CD1c-positive myeloid dendritic cell (primary cell): ENCODE measurements around the gene GMEB2.
"Not testable (repeated sequence)": the region's sequence is repeated elsewhere in the genome, so short reads cannot be mapped to it uniquely, and the experiment has no call there.

Experiments used
- DNase-seq: peaks from one replicate; pipeline ENCODE4 v3.0.0-alpha.2; 2016; ENCODE audit errors: extremely low spot score

The GMEB2 gene

DNA sequence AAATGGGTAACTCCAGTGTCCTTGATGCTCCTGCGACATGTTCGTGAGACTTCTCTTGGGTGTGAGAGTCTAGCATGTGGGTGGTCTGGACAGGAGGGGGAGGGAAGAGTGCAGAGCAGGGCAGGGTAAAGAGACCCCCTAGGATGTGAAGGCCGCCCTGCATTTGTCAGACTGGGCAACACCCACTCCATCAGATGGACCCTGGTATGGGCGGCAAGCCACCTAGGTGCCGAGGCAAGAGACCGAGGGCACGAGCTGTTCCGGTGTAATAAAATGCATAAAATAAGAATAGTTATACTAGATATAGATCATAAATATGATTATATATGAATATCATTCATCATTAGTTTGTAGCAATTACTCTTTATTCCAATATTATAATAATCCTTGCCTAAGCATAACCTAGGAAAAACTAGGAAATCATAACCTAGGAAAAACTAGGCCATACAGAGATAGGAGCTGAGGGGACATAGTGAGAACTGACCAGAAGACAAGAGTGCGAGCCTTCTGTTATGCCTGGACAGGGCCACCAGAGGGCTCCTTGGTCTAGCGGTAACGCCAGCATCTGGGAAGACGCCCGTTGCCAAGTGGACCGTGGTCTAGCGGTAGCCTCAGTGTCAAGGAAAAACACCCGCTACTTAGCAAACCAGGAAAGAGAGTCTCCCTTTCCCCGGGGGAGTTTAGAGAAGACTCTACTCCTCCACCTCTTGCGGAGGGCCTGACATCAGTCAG lies 12.9 kb downstream of the GMEB2 start:
- DNase-seq: not testable (repeated sequence)

DNA sequence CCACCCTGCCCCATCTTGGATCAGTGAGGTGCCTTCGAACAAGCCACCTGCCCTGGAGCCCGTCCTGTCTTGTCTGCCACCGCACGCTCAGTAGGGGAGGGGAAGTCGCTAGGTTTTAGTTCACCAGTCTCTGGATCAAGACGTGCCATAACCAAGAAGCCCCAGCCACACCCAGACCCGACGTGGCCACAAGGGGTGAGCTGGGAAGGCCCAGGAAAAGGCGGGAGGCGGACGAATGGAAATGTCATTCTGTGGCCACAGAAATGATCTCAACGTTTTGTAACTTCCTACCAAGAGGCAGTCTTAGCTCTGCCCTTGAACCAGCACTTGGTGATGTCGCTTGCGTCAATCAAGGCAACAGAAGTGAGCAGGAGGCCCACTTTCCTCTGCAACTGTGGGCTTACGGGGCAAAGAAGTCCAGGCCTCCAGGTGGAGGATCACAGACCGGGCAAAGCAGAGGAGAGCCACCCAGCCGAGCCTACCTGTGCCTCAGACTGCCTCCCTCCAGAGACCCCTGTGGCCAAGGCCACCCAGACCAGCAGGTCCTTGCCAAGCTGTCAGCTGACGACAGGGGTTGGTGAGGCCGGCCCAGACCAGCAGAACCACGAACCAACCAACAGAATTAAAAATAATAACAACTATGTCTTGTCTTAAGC lies 14.5 kb downstream of the GMEB2 start:
- peak; percentile 85 for DNase-seq

DNA sequence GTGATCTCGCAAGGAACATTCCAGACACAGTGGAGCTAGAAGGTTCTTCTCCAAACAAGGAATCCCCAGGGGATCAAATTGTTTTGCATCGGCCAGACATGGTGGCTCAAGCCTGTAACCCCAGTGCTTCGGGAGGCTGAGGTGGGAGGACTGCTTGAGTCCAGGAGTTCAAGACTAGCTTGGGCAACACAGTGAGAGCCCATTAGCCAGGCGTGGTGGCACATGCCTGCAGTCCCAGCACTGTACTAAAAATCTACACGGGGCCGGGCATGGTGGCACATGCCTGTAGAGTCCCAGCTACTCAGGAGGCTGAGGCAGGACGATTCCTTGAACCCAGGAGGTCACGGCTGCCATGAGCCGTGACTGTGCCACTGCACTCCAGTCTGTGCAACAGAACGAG lies 15.3 kb downstream of the GMEB2 start:
- DNase-seq: no peak

DNA sequence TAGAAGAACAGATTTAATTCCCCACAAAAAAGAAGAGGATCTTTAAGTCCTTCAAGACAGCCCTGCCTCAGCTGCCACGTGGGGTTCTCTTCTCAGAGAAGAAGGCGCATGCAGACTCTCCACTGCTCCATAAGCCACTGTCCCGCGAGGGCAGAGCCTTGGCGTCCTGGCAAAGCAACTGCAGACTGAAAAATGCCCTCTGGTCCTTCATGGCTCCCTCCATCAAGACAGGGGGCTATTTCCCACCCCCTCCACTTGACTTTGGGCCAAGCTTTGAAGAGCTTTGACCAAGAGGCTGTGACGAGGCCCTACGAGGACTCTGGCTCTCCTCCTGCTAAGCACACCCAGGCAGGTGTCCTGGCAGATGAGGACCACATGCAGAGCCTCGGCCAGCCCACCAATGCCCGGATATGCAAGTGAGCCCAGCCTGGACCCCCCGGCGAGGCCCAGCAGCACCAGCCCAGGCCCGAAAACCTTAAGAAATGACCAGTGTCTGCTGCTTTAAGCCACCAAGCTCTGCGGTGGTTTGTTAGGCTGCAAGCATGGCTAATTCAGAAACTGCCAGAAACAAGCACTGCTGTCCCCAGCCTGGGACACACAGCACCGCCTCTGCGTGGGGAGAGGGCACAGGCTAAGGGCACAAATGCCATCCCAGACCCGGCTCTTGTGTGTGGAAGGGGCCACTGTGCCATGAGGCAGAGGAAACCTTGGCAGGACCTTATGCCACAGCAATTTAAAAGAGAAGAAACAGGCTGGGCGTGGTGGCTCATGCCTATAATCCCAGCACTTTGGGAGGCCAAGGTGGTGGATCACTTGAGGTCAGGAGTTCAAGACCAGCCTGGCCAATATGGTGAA lies 16.1 kb downstream of the GMEB2 start:
- DNase-seq: no peak

DNA sequence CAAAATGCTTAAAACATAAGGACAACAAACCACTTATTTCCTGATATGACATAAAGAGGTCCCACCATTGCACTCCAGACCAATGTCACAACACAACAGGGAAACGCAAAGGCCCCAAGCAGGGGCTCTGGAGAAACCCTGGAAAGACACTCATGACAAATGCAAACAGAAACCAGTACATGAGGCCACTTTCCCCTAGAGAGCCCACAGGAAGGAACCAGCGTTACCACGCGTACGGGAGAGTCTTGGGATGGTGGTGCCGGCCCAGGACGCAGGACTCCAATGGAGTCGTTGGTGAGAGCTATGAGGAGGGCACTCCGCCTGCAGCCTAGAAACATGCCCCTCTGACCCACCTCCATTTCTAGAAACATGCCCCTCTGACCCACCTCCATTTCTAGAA lies 20.2 kb downstream of the GMEB2 start:
- DNase-seq: peak; percentile 22

DNA sequence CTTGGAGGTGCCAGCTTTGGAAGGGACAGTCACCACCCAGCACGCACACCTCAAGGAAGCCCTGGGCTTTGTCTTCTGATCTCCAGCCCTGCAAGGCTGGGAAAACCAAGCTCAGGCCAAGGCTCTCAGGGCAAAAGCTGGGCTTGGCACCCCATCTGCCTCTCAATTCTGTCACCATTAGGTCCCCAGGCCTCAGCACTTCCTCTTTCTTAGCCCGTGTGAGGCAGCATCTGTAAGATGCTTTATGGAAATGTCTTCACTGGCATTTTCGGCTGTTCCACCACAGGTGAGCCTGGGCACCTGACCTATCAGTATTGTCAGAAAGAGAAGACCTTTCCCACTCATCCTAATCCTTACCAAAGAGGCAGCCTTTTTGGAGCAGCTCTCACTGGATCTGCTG lies 24.6 kb downstream of the GMEB2 start:
- DNase-seq: no peak

DNA sequence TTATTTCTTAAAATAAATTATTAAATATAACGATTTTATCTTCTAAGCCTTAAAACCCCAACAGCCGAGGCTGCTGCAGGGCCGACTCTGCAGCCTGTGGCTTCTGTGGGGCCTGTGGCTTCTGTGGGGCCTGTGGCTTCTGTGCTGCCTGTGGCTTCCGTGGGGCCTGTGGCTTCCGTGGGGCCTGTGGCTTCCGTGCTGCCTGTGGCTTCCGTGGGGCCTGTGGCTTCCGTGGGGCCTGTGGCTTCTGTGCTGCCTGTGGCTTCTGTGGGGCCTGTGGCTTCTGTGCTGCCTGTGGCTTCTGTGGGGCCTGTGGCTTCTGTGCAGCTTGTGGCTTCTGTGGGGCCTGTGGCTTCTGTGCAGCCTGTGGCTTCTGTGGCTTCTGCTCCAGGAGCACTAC lies 25.2 kb downstream of the GMEB2 start:
- not testable (repeated sequence) for DNase-seq

DNA sequence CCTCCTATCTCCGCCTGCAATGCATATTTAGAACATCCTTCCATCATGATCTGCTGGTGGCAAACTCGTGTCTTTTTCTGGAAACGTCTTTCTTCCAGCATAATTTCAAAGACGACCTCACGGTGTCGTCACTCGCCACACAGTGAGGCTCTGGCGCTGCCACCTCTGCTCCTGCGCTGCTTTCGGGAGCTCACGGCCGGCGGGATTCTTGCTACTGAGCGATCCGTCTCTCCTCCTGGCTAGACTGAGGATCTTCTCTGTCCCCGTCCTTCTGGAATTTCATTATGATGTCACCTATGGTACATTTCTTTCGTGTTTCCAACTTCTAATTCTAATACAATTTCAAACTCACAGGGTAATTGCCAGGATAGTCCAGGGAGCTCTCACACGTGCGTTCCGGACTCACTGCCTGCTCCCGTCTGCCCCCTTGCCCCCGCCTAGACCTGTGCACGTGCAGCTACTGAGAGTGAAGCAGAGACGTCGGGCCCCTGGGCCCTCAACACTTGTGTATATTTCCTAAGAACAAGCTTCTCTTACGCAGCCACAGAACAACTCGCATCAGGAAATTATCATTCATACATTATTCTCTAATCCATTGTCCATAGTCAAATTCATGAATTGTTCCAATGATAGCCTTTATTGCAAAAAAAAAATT lies 27.4 kb downstream of the GMEB2 start:
- no peak for DNase-seq

DNA sequence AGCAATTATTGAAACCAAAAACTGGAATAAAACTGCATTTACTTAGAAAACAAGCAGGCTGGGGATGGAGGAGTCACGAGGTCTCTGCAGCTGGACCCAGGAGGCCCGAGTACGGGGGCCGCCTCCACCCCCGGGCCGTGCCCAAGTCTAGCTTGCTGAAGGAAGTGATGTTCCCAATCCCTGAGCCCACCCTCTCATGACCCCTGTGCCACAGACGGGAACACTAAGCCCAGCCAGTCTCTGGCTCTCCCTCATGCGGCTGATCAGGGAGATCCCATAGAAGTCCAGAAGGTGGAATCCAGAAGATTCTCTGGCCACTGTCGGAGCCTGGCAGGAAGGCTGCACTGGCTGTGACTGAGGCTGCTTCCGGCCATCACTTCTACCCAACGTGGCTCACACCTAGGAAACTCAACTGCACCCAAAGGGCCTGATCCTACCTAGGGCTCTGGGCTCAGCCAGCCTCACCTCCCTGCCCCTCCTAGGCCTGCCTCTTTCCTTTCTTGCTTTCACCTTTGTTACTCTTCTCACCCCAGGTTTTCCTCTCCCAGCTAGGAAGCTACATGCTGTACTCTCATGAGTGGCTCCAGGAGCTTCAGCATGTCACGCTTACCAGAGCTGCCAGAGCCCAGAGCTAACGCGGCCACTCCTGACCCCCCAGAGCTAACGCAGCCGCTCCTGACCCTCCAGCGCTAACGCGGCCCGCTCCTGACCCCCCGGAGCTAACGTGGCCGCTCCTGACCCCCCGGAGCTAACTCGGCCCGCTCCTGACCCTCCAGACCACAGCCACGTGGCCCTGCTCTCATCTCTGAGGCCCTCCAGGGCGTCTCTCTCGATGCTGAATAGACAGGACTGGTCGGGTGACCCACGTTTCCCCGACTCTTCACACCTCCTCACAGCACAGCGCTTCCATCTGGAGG lies 28.2 kb downstream of the GMEB2 start:
- no peak for DNase-seq

DNA sequence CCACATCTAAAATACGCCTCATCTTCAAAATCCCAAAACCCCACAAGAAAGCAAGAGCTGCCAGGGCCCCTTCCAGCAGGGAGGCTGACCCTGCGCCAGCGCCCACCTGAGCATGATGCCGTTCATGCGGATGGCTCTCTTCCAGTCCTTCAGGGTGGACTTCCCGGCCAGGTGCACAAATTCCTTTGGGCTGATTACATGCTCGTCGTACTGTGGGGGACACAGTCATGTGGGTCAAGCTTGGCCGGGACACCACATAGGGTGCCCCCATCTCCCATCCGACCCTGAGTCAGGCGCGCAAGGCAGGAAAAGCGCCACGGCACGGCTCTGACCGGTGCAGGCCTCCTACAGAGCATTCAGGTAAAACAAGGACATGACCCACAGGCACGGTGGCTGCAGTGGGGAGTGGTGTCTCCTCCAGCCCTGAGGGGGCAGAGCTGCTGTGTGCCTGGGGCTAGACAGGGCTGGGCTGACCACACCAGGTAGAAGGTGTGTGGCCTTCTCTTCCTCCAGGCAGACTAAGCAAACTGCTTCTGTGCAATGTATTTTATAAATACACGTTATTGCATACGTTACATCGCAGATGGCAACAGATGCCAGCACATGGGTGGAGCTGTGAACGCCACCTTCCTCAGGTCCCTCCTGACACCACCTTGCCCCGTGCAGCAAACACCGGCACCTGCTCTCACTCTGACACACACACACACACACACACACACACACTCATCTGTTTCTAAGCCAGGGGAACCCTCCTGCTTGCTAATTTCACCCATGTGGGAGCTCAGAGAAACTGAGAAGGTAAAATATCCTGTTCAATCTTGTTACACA lies 29.0 kb downstream of the GMEB2 start:
- no peak for DNase-seq

DNA sequence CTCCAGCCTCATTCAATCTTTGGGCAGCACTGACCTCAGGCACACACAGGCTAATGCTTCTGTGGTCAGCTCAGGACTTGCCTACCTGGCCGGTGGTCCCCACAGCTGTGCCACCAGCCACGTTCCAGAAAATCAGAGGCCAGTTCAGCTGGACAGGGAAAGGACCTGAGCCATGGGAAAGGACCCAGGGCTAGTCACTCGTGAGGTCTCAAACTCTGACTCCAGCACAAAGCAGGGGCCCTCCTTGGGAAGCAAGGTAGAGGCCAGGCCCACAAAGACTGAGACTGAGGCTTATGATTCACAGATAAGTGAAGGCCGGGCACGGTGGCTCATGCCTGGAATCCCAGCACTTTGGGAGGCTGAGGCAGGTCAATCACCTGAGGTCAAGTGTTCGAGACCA lies 30.5 kb downstream of the GMEB2 start:
- DNase-seq: no peak

DNA sequence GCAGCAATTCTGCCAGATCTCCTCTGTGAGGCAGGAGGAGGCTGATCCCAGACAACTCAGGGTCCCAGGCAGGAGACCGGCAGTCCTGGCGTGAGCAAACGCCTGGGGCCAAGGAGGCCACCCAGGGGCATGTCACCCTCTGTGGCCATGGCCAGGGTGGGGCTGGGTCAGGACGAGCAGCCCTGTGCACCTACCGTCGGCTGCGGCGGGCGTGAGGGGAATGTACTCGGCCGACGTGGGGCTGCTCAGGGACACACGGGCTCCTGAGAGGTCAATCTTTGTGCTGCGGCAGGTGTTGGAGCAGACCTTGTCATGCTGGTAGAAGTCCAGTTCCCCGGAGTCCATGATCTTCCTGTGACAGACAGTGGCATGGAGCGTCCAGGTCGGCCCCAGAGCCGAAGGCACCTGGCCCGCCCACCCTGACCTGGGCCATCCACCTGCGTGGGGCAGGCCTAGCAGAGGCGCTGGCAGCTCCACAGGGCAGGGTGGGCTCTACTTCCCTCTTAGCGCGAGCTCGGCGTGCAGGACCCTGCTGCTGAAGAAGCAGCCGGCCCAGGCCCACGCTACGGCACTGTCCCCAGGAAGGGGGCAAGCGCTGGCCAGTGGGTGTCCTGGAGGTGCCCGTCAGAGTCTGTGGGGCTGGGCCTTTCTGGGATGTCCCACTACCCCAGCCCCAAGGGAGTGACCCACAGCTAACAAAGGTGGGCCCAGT lies 31.3 kb downstream of the GMEB2 start:
- no peak for DNase-seq

DNA sequence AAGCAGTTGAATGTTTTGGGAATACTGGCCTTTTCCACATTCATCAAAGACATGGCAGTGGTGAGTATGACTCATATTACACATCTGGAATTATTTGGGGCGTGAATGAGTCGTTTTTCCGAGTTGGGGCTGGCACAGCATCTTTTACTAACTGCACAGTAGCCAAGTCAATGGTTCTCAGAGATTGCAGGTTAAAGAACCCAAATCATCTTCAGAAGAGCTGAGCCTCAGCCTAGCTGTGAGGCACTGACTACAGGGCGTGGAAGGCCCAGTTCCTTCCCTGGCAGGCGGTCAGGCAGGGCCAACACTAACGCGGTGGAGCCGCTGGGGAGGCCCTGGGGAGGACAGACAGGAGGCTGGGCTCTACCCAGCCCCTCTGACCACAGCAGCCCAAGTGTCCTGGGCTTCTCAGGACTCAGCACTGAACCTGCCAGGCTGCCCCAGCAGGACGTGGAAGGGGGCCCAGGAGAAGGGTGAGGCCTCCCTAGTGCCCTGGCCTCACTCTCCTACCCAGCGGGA lies 32.8 kb downstream of the GMEB2 start:
- DNase-seq: no peak

DNA sequence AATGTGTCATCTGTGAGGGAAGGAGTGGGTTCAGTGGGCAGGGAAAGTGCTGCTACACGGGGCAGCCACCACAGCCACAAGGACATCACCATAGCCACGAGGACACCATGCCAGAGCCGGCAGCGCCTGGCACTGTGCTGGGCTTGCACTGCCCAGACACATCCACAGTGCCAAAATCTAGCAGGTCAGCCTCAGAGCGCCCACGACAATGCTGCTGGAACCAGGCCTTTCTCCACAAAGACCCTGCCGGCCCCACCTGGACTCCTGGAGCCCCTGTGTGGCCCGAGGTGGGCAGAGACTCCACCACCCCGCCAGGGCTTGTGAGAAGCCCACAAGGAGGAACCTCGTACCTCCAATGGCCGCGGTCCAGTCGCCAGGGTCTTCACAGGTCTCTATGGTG lies 34.2 kb downstream of the GMEB2 start:
- no peak for DNase-seq

DNA sequence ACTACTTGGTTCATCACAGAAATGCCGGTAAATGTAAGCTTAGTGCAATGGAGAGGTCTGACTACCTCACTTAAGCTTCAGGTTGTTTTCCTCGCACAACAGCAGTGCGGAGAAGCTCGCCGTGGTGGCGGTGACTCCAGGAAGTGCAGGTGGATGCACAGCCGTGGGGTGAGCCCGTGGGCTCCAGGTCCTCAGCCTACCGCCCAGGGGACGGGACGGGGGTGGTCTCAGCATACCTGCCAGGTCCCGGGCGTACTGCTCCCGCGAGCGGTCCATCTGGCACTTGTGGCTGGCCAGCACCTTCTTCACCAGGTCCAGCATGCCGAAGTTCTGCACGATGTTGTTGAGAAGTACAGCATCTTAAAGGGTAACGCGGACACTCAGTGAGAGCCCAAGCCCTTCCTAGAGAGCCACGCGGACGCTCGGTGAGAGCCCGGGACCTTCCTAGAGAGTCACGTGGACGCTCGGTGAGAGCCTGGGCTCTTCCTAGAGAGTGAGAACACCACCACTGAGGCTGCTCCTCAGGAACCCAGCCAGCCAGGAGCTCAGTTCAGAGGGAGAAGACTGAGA lies 35.0 kb downstream of the GMEB2 start:
- no peak for DNase-seq

DNA sequence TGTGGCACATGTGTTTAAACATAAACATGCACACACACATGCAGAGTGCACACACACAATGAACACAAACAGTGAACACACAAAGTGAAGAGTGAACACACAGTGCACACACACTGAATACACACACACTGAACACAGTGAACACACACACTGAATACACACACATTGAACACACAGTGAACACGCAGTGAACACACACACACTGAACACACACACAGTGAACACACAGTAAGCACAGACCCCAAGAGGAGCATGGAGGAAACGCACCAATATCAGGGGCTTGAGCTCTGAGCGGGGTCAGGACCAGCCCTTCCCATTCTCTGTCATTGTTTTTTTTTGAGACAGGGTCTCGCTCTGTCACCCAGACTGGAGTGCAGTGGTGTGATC lies 35.8 kb downstream of the GMEB2 start:
- DNase-seq: no peak

DNA sequence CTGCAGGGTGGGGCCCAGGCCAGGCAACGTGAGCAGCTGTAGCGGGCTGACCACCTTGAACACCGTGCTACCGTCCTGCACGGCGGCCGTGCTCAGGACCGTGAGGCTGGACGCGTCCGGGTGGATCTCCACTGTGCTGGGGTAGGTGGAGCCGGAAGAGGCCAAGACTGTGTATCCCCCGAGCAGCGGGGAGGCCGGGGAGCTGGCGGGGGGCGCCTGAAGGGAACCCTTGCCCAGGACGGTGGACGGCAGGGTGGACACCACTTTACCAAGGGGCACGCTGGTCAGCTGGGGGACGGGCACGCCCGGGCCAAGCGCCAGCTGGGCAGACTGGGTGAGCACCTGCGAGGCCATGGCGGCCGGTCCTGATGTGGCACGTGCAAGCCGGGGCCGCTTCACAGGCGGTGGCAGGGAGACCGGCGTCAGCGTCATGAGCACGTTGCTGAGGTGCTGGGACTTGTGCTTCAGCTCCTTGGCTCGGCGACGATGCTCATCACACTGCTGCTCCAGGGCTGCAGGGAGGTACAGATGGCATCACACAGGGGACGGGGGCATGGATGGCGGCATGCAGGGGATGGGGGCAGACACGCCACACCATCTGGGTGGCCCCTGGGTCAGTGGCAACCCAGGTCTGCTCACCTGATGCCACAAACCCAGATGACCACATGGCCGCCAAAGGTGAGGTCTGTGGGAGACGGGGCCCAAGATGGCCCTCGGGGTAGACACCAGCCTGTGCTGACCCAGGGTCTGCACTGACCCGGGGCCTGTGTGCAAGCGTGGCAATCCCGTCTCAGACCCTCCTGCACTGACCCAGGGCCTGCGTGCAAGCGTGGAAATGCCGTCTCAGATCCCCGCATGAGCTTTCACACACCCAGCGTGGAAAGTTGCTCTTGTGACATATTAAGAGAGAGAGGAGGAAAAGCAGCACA lies 36.4 kb downstream of the GMEB2 start:
- no peak for DNase-seq
